GM10248 (cell line): ENCODE measurements around the gene ABCC8.

Experiments used
- CTCF ChIA-PET: fragments of 300-600 bp; sonication (Branson Sonifier 250); formaldehyde crosslinking; extraction: SDS; loops from one replicate; lab custom pipeline; 2021; ENCODE audit warnings: antibody characterized with exemption; lab: Yijun Ruan, JAX
- POLR2A ChIA-PET: fragments of 350-650 bp; sonication (Branson Sonifier 250); formaldehyde crosslinking; extraction: SDS; loops from one replicate; lab custom pipeline; 2020; ENCODE audit warnings: antibody characterized with exemption; lab: Yijun Ruan, JAX
- DNase-seq: peaks from one replicate; pipeline ENCODE4 v3.0.0; 2012; ENCODE audit errors: extremely low spot score
- CTCF ChIP-seq: IDR thresholded peaks from 2 replicates; pipeline ENCODE4 v1.5.1; 2012; ENCODE audit warnings: mild to moderate bottlenecking, low read depth; ENCODE audit errors: extremely low read depth, missing control alignments, control extremely low read depth

ABCC8 gene

DNA sequence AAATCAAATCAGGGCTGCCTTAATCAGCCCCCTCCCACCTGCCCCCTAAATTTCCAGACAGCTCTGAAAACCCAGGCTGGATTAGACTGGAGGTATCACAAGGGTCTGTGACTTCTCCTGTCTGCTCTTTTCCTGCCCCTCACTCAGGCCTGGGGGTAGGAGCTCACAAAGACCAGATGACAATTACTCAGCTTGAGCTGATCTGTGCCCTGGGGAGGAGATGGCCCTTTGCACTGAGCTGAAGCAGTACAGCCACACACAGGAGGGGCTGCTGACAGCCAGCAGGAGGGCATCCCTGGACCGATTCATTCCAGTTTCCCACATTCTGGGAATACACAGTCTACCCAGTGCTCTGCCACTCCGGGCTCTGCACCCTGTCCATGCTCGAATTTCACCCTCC lies 4.2 kb downstream of the ABCC8 start:
- no peak for TF ChIP-seq CTCF
- ChIA-PET POLR2A (no interaction called here), CTCF (interaction anchor here (1.0 kb wide), 1 partner anchor 13 kb away, joined by 3 read pairs; no protein-coding TSS in a partner anchor)
- DNase-seq, result no peak

GRCh38 chr11:17471501-17471900 lies 5.1 kb downstream of the ABCC8 start:
- TF ChIP-seq CTCF, result no peak
- ChIA-PET CTCF (interaction anchor here (1.2 to 1.7 kb wide), 2 partner anchors 14 to 20 kb away, joined by 3 to 4 read pairs; no protein-coding TSS in a partner anchor), POLR2A (no interaction called here)
- DNase-seq, result no peak

DNA sequence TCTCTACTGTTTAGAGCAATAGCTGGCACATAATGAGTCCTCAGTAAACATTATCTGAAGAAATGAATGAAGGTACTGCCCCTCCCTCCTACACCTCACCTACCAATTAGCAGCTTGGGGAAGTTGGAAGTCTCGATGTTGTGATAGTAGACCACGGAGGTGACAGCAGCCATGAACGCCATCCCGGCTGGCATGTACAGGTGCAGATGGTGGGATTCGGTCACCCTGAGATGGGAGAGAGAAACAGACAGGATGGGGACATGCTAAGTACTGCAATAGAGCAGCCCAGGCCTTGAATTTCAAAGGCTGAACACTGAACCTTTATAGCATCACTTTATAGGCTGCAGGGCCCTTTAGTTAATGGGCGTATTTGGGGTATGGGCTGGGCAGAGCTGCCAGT lies 6.6 kb downstream of the ABCC8 start:
- DNase-seq, result no peak
- TF ChIP-seq CTCF, result no peak
- ChIA-PET CTCF (interaction anchor here (1.3 kb wide), 1 partner anchor 24 kb away, joined by 3 read pairs; no protein-coding TSS in a partner anchor), POLR2A (no interaction called here)

DNA sequence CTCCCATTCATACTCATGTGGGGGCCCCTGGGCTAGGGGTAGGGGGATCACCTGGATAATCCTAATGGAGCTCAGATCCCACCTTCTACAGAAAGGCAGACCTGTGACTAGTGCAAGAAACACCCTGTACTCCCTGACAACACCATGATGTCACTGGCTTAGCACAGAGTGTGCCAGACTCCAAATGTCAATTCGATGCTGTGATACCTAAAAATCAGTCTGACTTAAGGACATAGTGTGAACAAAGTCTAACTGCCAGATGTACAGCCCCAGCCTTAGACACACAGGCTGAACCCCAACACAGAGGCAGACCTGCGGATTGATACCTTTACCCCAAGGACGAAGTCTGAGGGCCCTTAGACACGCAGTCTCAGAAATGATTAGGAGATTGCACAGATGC lies 8.5 kb downstream of the ABCC8 start:
- TF ChIP-seq CTCF, result no peak
- CTCF ChIA-PET, result interaction anchor here (1.1 kb wide), 2 partner anchors 31 to 60 kb away, joined by 3 read pairs; no protein-coding TSS in a partner anchor
- no peak for DNase-seq
- POLR2A ChIA-PET, result no interaction called here

DNA sequence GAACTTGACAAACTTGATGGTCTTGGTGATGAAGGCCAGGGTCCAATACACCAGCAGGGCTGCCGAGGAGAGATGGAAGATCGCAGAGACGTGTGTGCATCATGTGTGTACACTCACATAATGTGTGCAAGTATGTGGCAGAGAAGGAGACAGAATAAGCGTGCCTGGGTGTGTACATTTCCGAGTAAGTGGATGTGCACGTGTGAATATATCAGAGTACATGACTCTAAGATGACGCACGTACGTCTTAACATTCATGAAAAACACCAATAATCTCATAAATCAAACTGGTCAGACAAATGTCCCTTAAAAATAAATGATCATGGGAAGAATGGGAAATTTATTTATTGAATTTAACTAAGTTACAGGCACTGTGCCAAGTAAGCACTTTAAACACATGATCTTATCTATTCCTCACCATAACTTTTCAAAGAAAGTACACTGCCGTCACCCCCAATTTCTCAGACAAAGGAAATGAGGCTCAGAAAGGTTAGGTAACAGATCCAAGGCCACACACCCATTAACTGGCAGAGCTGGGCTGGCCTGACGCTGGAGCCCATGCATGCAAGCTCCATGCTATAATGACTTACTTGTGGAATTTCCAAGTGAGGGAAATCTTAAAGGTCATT lies 13.0 kb downstream of the ABCC8 start:
- CTCF ChIA-PET, result interaction anchor here (0.9 to 1.3 kb wide), 2 partner anchors 10 to 80 kb away, joined by 3 to 4 read pairs; no protein-coding TSS in a partner anchor
- DNase-seq, result no peak
- POLR2A ChIA-PET, result no interaction called here
- no peak for TF ChIP-seq CTCF

GRCh38 chr11:17462940-17463339 lies 13.7 kb downstream of the ABCC8 start:
- POLR2A ChIA-PET, result no interaction called here
- TF ChIP-seq CTCF, result no peak
- no peak for DNase-seq
- CTCF ChIA-PET, result no interaction called here
